ENCODE results near the gene TOX2.
A peak's percentile ranks its signal among the peaks of the same experiment; 100 is the strongest.

Gene TOX2

GRCh38 chr20:43981540-43981939, 66.9 kb downstream of the TOX2 start:
- DNase-seq: no peak

GRCh38 chr20:43982016-43982415, 67.4 kb downstream of the TOX2 start:
- no peak for DNase-seq

GRCh38 chr20:43982886-43983285, 68.2 kb downstream of the TOX2 start:
- no peak for DNase-seq

- peak; percentile 33 for DNase-seq
Observed at GRCh38 chr20:43983359-43983758, 68.7 kb downstream of the TOX2 start.

DNA sequence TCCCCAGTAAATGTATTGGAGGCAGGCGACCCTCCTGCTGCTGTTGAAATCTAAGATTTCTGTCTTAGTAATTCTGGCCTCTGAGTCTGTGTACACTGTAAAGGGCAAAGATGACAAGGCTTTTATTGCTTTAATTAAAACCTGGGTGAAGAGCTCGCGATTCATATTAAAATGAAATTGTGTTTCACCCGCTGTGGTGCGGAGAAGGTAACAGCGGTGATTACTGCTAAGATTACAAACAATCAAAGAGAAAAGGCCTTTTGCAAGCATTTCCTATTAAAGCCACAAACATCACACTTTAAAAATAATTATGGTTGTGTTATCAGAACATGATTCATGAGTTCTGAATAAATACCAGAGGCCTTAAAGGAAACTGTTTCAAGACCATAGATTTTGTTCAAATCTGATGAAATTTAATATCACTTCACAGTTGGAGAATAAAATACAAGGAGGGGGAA, 69.3 kb downstream of the TOX2 start:
- no peak for DNase-seq

- no peak for DNase-seq
Observed at GRCh38 chr20:43984587-43984986, 69.9 kb downstream of the TOX2 start.

- no peak for DNase-seq
Observed at GRCh38 chr20:43985121-43985520, 70.5 kb downstream of the TOX2 start.

- DNase-seq: no peak
Observed at GRCh38 chr20:43985608-43986316, 71.1 kb downstream of the TOX2 start.

DNA sequence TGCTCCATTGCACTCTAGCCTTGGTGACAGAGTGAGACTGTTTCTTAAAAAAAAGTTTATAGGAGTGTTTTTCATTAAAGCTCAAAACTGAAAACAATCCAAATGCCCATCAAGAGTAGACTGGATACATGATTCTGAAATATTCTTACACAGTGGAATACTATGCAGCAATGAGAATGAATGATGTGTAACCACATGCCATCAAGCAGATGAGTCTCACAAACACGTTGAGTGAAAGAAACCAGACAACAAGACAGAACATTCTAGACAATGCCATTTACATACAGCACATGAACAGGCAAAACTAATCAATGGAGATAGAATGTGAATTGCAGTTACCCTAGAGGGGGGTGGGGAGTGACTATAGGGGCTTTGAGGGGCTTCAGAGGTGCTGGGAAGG, 72.4 kb downstream of the TOX2 start:
- DNase-seq: no peak

GRCh38 chr20:43987531-43987930, 72.9 kb downstream of the TOX2 start:
- DNase-seq: no peak

DNA sequence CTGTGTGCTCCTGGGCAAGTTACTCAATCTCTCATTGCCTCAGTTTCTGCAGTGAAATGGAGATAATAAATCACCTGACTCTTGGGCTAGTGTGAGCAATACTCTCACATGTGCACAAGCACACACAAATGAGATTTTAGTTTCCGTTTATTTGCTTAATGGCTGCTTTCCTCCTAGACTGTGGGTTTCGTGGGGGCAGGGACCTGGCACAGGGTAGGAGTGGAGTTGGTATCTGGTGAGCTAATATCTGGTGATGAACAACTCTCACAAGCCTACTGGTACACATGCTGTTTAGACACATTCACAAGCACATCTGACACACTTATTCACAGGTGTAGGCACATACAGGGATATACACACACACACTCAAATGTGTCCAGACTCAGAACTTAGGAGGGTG, 73.8 kb downstream of the TOX2 start:
- no peak for DNase-seq

DNA sequence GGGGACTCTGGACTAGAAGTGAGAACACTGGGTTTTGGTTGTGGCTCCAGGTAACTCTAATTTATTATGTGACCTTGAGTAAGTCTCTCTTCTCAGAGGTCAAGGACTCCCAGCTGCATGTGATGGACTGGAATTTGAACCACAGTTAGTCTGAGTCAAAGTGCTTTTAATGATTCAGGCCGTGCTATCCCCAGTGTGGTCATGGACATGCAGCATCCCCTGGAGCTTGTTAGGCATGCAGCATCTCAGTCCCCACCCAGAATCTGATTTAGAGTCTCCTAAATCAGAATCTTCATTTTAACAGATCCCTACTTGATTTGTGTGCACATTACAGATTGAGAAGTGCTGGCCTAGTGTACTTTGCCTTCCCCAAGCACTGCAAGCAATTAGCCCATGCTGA, 74.2 kb downstream of the TOX2 start:
- DNase-seq: no peak

DNA sequence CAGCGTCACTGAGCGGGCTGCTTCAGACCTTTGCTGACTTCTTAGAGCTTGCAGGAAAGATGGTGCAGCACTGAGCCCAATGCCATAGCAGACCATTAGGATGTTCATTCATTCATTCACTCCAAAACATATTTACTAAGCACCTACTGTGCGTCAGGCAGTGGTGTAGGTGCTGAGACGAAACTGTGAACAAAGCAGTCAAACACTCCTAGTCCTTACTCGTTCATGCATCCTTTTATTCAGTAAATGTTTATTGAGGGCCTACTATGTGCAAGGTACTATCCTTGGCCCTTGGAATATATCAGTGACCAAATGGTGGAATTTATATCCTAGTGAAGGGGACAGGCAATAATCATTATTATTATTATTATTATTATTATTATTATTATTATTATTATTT, 76.6 kb downstream of the TOX2 start:
- DNase-seq: no peak

DNA sequence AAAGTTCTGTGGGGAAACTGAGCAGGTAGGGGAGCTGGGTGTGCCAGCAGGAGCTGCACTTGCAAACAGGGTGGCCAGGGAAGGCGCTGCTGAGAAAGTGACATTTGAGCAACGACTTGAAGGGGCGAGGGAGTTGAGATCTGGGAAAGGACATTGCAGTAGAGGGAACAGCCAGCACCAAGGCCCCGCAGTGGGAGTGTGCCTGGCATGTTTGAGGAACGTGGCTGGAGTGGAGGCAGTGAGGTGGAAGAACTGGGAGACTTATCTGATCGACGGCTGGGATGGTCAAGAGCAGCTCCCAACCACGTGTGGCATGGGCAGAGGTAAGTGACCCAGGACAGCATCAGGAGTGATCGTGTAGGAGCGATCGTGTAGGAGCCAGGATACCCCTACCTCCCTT, 77.3 kb downstream of the TOX2 start:
- no peak for DNase-seq

DNA sequence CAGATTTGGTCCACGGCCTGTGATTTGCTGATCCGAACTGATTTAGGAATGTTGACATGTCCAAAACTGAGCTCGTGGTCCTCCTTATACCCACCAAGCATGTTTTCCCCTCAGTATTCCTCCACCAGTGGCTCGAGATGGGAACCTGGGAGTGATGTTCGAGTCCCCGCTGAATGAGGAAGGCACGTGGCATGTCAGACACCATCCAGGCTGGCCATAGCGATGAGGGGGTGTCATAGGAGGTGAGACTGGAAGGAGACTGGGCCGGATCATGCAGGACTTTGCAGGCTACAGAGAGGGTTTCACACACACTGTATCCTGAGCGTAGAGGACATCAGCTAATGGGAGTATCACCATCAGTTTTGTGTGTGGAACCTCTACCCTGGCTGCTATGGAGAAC, 78.2 kb downstream of the TOX2 start:
- no peak for DNase-seq

GRCh38 chr20:43993560-43993959, 78.9 kb downstream of the TOX2 start:
- no peak for DNase-seq

GRCh38 chr20:43994486-43995100, 79.9 kb downstream of the TOX2 start:
- no peak for DNase-seq

GRCh38 chr20:43995645-43996044, 81.0 kb downstream of the TOX2 start:
- no peak for DNase-seq

GRCh38 chr20:43996240-43996930, 81.7 kb downstream of the TOX2 start:
- DNase-seq: no peak

DNA sequence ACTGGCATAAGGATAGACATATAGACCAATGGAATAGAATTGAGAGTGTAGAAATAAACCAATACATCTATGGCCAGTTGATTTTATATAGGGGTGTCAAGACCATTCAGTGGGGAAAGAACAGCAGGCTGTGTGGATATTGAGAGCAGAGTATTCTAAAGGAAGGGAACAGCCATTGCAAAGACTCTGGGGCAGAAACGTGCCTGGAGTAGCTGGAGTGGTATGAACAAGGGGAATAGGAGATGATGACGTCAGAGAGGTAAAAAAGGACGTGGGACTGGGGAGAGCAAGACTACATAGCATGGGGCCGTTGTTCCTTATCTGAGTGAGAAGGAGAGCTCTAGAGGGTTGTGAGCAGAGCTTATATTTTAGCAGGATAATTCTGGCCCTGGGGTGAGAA, 85.2 kb downstream of the TOX2 start:
- no peak for DNase-seq

- DNase-seq: no peak
Observed at GRCh38 chr20:44001667-44002596, 87.3 kb downstream of the TOX2 start.

- DNase-seq: no peak
Observed at GRCh38 chr20:44002861-44003260, 88.2 kb downstream of the TOX2 start.

DNA sequence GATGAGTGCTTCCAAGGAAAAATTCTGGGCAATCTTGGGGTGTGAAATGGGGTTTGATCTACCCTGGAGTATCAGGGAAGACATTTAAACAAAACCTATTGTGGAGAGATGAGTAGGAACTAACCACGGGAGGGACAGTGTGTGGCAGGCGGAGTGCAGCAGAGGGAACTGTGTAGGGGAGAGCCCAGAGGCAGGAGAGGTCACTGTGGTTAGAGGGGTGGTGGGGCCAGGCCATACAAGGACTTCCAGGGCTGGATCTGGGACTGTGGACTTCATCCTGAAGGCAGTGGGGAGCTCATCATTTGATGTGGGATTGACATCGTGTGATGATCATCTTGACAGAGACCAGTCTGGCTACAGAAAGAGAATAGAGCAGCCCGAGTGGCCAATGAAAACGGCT, 89.0 kb downstream of the TOX2 start:
- no peak for DNase-seq
